ENCODE data around the gene EMD.

GRCh38 chrX:154378059-154378798 lies 866 bp upstream of the EMD start:
- TF ChIP-seq CTCF (IDR thresholded peaks at IDR 0.05), result no peak
- TF ChIP-seq POLR2A (IDR thresholded peaks at IDR 0.05), result peak; percentile 70 to 81
